SK-N-MC (cell line): ENCODE measurements around the gene SLC35F3.
A peak's percentile ranks its signal among the peaks of the same experiment; 100 is the strongest.

Experiments
- DNase-seq: peaks from one replicate; pipeline ENCODE4 v3.0.0-alpha.2; 2011; ENCODE audit warnings: low read depth, low spot score
- H3K27ac ChIP-seq: fragments of 200-600 bp; sonication (generic); 2 replicates; pipeline ENCODE4 v1.5.1; 2016; ENCODE audit warnings: mixed run types
- H3K36me3 ChIP-seq: fragments of 200-600 bp; sonication (generic); 2 replicates; pipeline ENCODE4 v1.6.1; 2017; ENCODE audit warnings: antibody characterized with exemption, low read length, mixed read lengths; ENCODE audit not compliant: insufficient read depth
- H3K4me3 ChIP-seq: fragments of 200-600 bp; sonication (generic); 2 replicates; pipeline ENCODE4 v1.5.1; 2016
- H3K9ac ChIP-seq: fragments of 200-600 bp; sonication (generic); 2 replicates; pipeline ENCODE4 v1.8.0; 2017; ENCODE audit warnings: mixed run types, mixed read lengths; ENCODE audit not compliant: insufficient read length
- H3K9me3 ChIP-seq: fragments of 200-600 bp; sonication (generic); 2 replicates; pipeline ENCODE4 v1.6.1; 2017; ENCODE audit warnings: low read depth, mild to moderate bottlenecking, antibody characterized with exemption, low read length, moderate library complexity, mixed read lengths
- EZH2 ChIP-seq: fragments of 200-600 bp; sonication (generic); IDR thresholded peaks from one replicate; pipeline ENCODE4 v1.6.1; 2017; ENCODE audit warnings: antibody characterized with exemption
- FOXP2 ChIP-seq: optimal IDR thresholded peaks from 2 replicates; pipeline ENCODE3; 2011; ENCODE audit warnings: mild to moderate bottlenecking, moderate library complexity; ENCODE audit not compliant: insufficient read depth; ENCODE audit errors: extremely low read length, control extremely low read depth
- POLR2AphosphoS5 ChIP-seq: IDR thresholded peaks from 2 replicates; pipeline ENCODE4 v1.6.1; 2012; ENCODE audit warnings: mild to moderate bottlenecking, low read depth, low read length, borderline replicate concordance

SLC35F3 gene

GRCh38 chr1:234134878-234135277 is 230.4 kb downstream of the SLC35F3 start:
- Histone ChIP-seq H3K9me3 (no peaks in the 10 kb centered on the region), H3K27ac (no peak overlapping the region), H3K9ac (no peak overlapping the region), H3K36me3 (no peaks in the 10 kb centered on the region), H3K4me3 (no peak overlapping the region)
- TF ChIP-seq POLR2AphosphoS5: no peak
- no peak for TF ChIP-seq EZH2
- TF ChIP-seq FOXP2: no peak
- no peak for DNase-seq

GRCh38 chr1:234135501-234135900 is 231.0 kb downstream of the SLC35F3 start:
- Histone ChIP-seq H3K9me3 (no peaks in the 10 kb centered on the region), H3K27ac (no peak overlapping the region), H3K36me3 (no peaks in the 10 kb centered on the region), H3K4me3 (no peak overlapping the region), H3K9ac (no peak overlapping the region)
- DNase-seq: no peak
- TF ChIP-seq FOXP2 (no peak), POLR2AphosphoS5 (no peak), EZH2 (no peak)

GRCh38 chr1:234136073-234136472 is 231.6 kb downstream of the SLC35F3 start:
- no peak overlapping the region for H3K27ac ChIP-seq
- no peaks in the 10 kb centered on the region for H3K36me3 ChIP-seq
- H3K9me3 ChIP-seq: no peaks in the 10 kb centered on the region
- no peak for DNase-seq
- H3K9ac ChIP-seq: no peak overlapping the region
- no peak overlapping the region for H3K4me3 ChIP-seq
- no peak for TF ChIP-seq EZH2
- no peak for TF ChIP-seq FOXP2
- TF ChIP-seq POLR2AphosphoS5: no peak

- Histone ChIP-seq H3K9me3 (no peaks in the 10 kb centered on the region), H3K36me3 (no peaks in the 10 kb centered on the region), H3K9ac (no peak overlapping the region), H3K27ac (no peak overlapping the region), H3K4me3 (no peak overlapping the region)
- TF ChIP-seq POLR2AphosphoS5: no peak
- no peak for TF ChIP-seq EZH2
- no peak for TF ChIP-seq FOXP2
- DNase-seq: no peak
These were observed 235.5 kb downstream of the SLC35F3 start for GRCh38 chr1:234139966-234140365.

GRCh38 chr1:234140388-234140787 is 235.9 kb downstream of the SLC35F3 start:
- Histone ChIP-seq H3K9me3 (no peaks in the 10 kb centered on the region), H3K36me3 (no peaks in the 10 kb centered on the region), H3K9ac (no peak overlapping the region), H3K27ac (no peak overlapping the region), H3K4me3 (no peak overlapping the region)
- TF ChIP-seq FOXP2 (no peak), POLR2AphosphoS5 (no peak), EZH2 (no peak)
- no peak for DNase-seq

GRCh38 chr1:234141006-234141405 is 236.5 kb downstream of the SLC35F3 start:
- Histone ChIP-seq H3K27ac (no peak overlapping the region), H3K4me3 (no peak overlapping the region), H3K36me3 (no peaks in the 10 kb centered on the region), H3K9ac (no peak overlapping the region), H3K9me3 (no peaks in the 10 kb centered on the region)
- no peak for TF ChIP-seq FOXP2
- no peak for TF ChIP-seq POLR2AphosphoS5
- TF ChIP-seq EZH2: no peak
- DNase-seq: no peak

DNA sequence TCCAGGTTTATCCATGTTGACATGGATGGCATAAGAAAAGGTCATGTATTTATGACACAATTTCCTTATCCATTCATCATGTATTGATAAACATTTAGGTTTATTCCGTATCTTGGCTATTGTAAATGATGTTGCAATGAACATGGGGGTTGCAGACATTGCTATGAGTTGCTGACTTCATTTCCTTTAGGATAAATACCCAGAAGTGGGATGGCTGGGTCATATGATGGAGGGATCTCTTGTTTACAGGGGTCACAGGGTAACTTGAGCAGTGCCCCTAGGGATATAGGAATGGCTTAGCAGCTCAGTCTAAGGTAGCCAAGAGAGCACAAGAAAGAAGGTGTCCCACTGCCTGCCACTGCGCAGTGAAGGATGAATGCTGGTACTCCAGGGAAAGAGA is 239.2 kb downstream of the SLC35F3 start:
- Histone ChIP-seq H3K36me3 (no peaks in the 10 kb centered on the region), H3K27ac (no peak overlapping the region)
- TF ChIP-seq EZH2 (no peak), POLR2AphosphoS5 (no peak), FOXP2 (no peak)

DNA sequence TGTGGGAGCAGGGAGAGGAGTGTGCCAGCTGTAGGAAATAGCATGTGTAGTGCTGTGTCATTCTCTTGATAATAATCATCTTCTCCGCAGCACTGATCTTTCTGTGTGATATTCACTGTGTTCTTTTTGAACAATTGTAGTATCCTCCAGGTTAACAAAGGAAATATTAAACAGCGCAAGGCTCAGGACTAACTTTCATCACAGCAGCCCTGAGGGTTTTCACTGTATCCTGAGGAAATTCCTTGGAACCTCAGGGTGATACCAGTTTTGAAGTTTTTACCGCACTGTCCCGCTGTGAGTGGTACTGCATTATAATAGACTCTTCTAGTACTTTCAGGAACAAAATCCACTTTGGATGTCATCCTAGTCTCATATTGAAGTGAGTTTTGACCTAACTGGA is 240.4 kb downstream of the SLC35F3 start:
- Histone ChIP-seq H3K4me3 (peak overlapping the region; percentile 10; the same call in 1 of the 2 replicates), H3K9ac (peak overlapping the region; percentile 22), H3K27ac (peak overlapping the region; percentile 16; the same call in 1 of the 2 replicates), H3K36me3 (no peaks in the 10 kb centered on the region), H3K9me3 (no peaks in the 10 kb centered on the region)
- TF ChIP-seq FOXP2 (no peak), EZH2 (no peak), POLR2AphosphoS5 (no peak; the same call in 1 of the 2 replicates)
- DNase-seq: peak; percentile 39

More for the DNA sequence above, 239.2 kb downstream of the SLC35F3 start:
- DNase-seq: no peak
- Histone ChIP-seq H3K4me3 (no peak overlapping the region), H3K9ac (no peak overlapping the region), H3K9me3 (no peaks in the 10 kb centered on the region)

DNA sequence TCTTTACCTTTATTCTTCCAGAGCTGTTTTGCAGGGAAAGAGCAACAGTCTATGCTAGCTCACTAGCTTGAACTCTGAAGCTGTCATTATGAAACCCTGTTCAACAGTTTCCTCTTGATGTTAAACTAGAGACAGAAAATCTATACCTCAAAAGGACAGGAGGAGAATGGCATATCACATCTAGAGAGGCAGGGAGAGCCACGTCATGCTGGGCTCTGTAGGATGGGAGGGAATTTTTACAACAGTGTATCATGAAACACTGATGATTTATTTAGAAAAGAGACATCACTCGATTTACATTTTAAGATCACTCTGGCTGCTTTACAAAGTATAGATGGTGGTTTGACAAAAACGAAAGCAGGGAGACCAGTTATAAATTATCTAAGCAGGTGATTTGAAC is 243.9 kb downstream of the SLC35F3 start:
- H3K4me3 ChIP-seq: no peak overlapping the region
- H3K27ac ChIP-seq: no peak overlapping the region
- H3K36me3 ChIP-seq: no peaks in the 10 kb centered on the region
- H3K9me3 ChIP-seq: no peaks in the 10 kb centered on the region
- no peak overlapping the region for H3K9ac ChIP-seq
- DNase-seq: no peak
- no peak for TF ChIP-seq EZH2
- TF ChIP-seq POLR2AphosphoS5: no peak
- TF ChIP-seq FOXP2: no peak
